ENCODE data around the gene ABHD6. TPM values are rescaled to one million over a fixed set of nuclear protein-coding genes. Genes with fewer than 3 reads are reported as not detected.

ABHD6 gene
- total RNA-seq, 1 experiment from 2014 or later: 2.2 TPM

DNA sequence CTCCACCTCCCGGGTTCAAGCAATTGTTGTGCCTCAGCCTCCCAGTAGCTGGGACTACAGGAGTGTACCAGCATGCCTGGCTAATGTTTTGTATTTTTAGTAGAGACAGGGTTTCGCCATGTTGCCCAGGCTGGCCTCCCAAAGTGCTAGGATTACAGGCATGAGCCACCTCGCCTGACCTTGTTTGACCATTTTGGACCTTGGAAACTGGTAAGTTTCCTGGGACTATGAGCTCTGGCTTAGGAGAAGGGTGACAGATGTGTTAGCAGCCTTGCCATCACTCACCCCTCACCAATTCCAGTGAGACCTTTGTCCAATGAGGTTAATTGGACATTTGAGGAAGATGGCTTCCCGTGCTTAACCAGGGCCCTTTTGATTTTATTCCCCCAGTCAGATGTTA is 46.7 kb upstream of the ABHD6 start:
- Histone ChIP-seq H2BK120ac (ENCODE audit: low read depth, low read length, poor library complexity, severe bottlenecking) (no peak overlapping the region), H2AFZ (ENCODE audit: low read length) (no peak overlapping the region), H3K79me1 (ENCODE audit: insufficient read depth, low read depth, low read length, poor library complexity, severe bottlenecking) (no peaks in the 10 kb centered on the region), H2BK20ac (ENCODE audit: low read depth, low read length, poor library complexity, severe bottlenecking) (no peak overlapping the region), H4K91ac (ENCODE audit: insufficient read length, low read depth, low read length) (no peak overlapping the region), H4K20me1 (ENCODE audit: control insufficient read depth, insufficient read depth, insufficient read length) (no peaks in the 10 kb centered on the region), H3K27ac (ENCODE audit: insufficient read length, low read depth, low read length) (no peak overlapping the region), H3K9me3 (ENCODE audit: control insufficient read depth, low read depth, low read length) (no peaks in the 10 kb centered on the region), H3K4me1 (ENCODE audit: insufficient read depth, low read length) (peaks cover 2% of the 10 kb centered on the region; the same call in 1 of the 2 replicates), H3K4me2 (ENCODE audit: insufficient read depth, insufficient read length, low read length) (no peak overlapping the region), H3K23ac (ENCODE audit: insufficient read length, low read depth, low read length) (no peak overlapping the region), H3K23me2 (ENCODE audit: insufficient read length, low read depth, low read length, poor library complexity, severe bottlenecking) (no peaks in the 10 kb centered on the region), H3K4ac (ENCODE audit: low read depth, low read length) (no peak overlapping the region), H3K79me2 (ENCODE audit: insufficient read depth, low read length) (no peaks in the 10 kb centered on the region), H4K5ac (ENCODE audit: insufficient read length, low read depth, low read length) (no peak overlapping the region), H3K27me3 (ENCODE audit: insufficient read depth, low read length) (no peaks in the 10 kb centered on the region), H3T11ph (ENCODE audit: low read length) (no peak overlapping the region), H2BK15ac (ENCODE audit: low read depth, low read length) (no peak overlapping the region), H2AK5ac (ENCODE audit: insufficient read length, low read length) (no peak overlapping the region), H3K18ac (ENCODE audit: insufficient read length, low read depth, low read length) (no peak overlapping the region), H4K8ac (replicated peaks; ENCODE audit: insufficient read length, low read depth, low read length) (no peak overlapping the region), H3K9ac (ENCODE audit: extremely low read depth, insufficient read length, low read length) (no peak overlapping the region), H3K56ac (ENCODE audit: insufficient read length, low read depth, low read length) (no peak overlapping the region), H2BK5ac (ENCODE audit: insufficient read length, low read length) (no peak overlapping the region), H3K14ac (ENCODE audit: insufficient read depth, low read length) (no peak overlapping the region), H2BK12ac (ENCODE audit: insufficient read length, low read depth, low read length) (no peak overlapping the region)
- DNase-seq: no peak
- Mint-ChIP-seq H3K4me3 (no peak overlapping the region), H3K4me1 (peaks cover 10 to 11% of the 10 kb centered on the region in 2 experiments), H3K27ac (no peak overlapping the region), H3K9me3 (0 out of 5 replicates have a peak, but pooled peaks cover 0 to 2% of the 10 kb centered on the region in 2 experiments), H3K36me3 (ENCODE audit: insufficient read depth in 1 of 3, low read depth in 3 of 3) (no peaks in the 10 kb centered on the region), H3K27me3 (ENCODE audit: low read depth) (no peaks in the 10 kb centered on the region)
- TF ChIP-seq, protein P1, sequence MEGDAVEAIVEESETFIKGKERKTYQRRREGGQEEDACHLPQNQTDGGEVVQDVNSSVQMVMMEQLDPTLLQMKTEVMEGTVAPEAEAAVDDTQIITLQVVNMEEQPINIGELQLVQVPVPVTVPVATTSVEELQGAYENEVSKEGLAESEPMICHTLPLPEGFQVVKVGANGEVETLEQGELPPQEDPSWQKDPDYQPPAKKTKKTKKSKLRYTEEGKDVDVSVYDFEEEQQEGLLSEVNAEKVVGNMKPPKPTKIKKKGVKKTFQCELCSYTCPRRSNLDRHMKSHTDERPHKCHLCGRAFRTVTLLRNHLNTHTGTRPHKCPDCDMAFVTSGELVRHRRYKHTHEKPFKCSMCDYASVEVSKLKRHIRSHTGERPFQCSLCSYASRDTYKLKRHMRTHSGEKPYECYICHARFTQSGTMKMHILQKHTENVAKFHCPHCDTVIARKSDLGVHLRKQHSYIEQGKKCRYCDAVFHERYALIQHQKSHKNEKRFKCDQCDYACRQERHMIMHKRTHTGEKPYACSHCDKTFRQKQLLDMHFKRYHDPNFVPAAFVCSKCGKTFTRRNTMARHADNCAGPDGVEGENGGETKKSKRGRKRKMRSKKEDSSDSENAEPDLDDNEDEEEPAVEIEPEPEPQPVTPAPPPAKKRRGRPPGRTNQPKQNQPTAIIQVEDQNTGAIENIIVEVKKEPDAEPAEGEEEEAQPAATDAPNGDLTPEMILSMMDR (conservative IDR thresholded peaks at IDR 0.05): no peak
- no CpG with 5 or more reads among the region's 4 CpGs for WGBS (ENCODE audit: extremely low coverage, insufficient read length, low lambda C conversion rate)

Measured in H9 (cell line).